Measurements from ENCODE around the gene NBAS. TPM values are rescaled to one million over a fixed set of nuclear protein-coding genes. Genes with fewer than 3 reads are reported as not detected.
A peak's percentile ranks its signal among the peaks of the same experiment; 100 is the strongest.

NBAS gene
- total and polyA plus RNA-seq, 8 donors = 14.5 to 96.2 (median 41.2) TPM

DNA sequence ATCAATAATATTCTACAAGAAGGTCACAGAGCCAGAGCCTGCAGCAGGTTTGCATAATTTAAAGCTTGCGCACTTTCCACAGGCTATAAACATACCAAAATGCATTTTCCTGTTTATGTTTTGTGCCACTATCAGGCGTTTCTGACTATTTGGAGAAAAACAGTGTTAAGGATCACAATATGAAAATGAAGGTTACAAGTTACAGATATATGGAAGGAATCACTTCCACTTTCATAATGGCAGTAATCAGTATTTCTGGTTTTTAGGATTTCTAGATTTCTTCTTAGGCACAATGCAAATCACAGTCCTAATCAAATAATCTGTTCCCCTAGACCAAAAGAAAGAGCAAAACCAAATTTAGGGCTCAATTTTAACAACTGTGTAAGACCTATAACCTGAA is 279.5 kb downstream of the NBAS start:
- DNase-seq = no peak
- intact Hi-C loops (cut with DNase I; ENCODE audit: low total_unique reads) = no loop called here
- Histone ChIP-seq H3K4me3 (no peak overlapping the region), H3K36me3 (peaks cover 0 to 26% (median 15%) of the 10 kb centered on the region in 4 donors), H3K9me3 (no peaks in the 10 kb centered on the region), H3K27ac (peak overlapping the region in 1 of 5 donors; percentile 31), H3K27me3 (no peaks in the 10 kb centered on the region), H3K4me1 (peaks cover 8 to 30% (median 18%) of the 10 kb centered on the region in 4 donors)
- WGBS, 5 donors = 76 to 94% (median 92%) methylated on average over 2 of the region's 2 CpGs
- TF ChIP-seq POLR2A (IDR thresholded peaks at IDR 0.05) = no peak
- TF ChIP-seq POLR2AphosphoS5 (IDR thresholded peaks at IDR 0.05) = no peak

DNA sequence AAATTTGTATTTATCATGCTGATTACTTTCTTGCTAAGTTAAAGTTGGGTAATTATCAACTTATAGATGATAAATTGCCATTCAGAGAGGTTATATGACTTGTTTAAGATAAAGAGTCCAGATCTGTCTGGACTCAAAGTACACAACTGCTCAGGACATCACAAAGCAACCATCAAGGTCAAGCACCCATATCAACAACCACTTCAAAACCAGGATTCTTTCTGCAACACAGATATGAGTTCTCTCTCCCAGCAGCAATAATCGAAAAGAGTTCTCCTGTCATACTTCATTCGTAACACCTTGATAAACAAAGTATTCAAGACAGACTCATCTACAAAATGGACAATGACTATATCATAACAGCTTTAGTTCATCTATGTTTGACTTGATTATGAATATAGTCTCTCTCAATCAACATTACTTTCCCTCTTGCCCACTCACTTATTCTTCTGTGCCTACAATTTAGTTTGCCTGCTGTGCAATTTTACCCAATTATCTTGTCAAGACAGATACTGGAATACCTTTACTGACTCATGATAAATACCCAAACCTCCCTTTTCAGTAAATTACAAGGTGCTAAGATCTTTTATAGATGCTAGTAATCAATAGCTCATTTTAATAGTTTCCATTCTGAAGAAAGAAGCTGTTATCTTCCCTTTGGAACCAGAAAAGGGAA is 281.8 kb downstream of the NBAS start:
- Histone ChIP-seq H3K36me3 (peaks cover 0 to 26% (median 22%) of the 10 kb centered on the region in 4 donors), H3K27ac (peak overlapping the region in 3 of 5 donors; percentile 2 to 18 (median 7)), H3K9me3 (no peaks in the 10 kb centered on the region), H3K27me3 (no peaks in the 10 kb centered on the region), H3K4me3 (no peak overlapping the region), H3K4me1 (peaks cover 4 to 25% (median 16%) of the 10 kb centered on the region in 4 donors)
- intact Hi-C loops (cut with DNase I; ENCODE audit: low total_unique reads) = no loop called here
- TF ChIP-seq EP300 (IDR thresholded peaks at IDR 0.05) (no peak), POLR2A (IDR thresholded peaks at IDR 0.05) (no peak), POLR2AphosphoS5 (IDR thresholded peaks at IDR 0.05) (no peak)
- TF ChIP-seq, protein P1, sequence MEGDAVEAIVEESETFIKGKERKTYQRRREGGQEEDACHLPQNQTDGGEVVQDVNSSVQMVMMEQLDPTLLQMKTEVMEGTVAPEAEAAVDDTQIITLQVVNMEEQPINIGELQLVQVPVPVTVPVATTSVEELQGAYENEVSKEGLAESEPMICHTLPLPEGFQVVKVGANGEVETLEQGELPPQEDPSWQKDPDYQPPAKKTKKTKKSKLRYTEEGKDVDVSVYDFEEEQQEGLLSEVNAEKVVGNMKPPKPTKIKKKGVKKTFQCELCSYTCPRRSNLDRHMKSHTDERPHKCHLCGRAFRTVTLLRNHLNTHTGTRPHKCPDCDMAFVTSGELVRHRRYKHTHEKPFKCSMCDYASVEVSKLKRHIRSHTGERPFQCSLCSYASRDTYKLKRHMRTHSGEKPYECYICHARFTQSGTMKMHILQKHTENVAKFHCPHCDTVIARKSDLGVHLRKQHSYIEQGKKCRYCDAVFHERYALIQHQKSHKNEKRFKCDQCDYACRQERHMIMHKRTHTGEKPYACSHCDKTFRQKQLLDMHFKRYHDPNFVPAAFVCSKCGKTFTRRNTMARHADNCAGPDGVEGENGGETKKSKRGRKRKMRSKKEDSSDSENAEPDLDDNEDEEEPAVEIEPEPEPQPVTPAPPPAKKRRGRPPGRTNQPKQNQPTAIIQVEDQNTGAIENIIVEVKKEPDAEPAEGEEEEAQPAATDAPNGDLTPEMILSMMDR (IDR thresholded peaks at IDR 0.05) = no peak
- DNase-seq = no peak
- WGBS, 5 donors = 46 to 80% (median 52%) methylated on average over 2 of the region's 2 CpGs

DNA sequence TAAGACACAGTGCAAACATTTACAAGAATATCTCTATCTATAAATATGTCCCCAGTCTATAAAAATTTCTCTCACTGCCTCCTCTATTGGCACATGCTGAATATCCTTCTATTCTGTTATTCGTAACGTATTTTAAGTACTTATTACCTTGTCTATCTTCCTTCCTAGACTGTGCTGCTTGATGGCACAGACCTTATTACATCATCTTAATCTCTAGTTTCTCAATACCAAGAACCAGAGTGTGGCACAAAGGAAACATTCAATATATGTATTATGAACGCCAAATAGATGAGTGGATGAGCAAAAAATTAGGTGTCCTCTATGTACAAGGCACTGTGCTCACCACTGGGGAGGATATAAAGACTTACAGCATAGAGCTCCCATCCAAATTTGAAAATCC is 282.8 kb downstream of the NBAS start:
- H3K4me3 ChIP-seq = no peak overlapping the region
- intact Hi-C loops (cut with DNase I; ENCODE audit: low total_unique reads) = no loop called here
- H3K27me3 ChIP-seq = no peaks in the 10 kb centered on the region
- H3K4me1 ChIP-seq = peaks cover 0 to 28% (median 10%) of the 10 kb centered on the region in 4 donors
- WGBS, 5 donors = 83 to 91% (median 87%) methylated on average over 3 of the region's 3 CpGs
- H3K9me3 ChIP-seq = no peaks in the 10 kb centered on the region
- peaks cover 0 to 28% (median 24%) of the 10 kb centered on the region in 4 donors for H3K36me3 ChIP-seq
- peak overlapping the region in 1 of 5 donors; percentile 18 for H3K27ac ChIP-seq
- no peak for DNase-seq
- TF ChIP-seq POLR2A (IDR thresholded peaks at IDR 0.05) = no peak
- TF ChIP-seq, protein P1 (IDR thresholded peaks at IDR 0.05) = no peak
- TF ChIP-seq POLR2AphosphoS5 (IDR thresholded peaks at IDR 0.05) = no peak
- TF ChIP-seq EP300 (IDR thresholded peaks at IDR 0.05) = no peak

DNA sequence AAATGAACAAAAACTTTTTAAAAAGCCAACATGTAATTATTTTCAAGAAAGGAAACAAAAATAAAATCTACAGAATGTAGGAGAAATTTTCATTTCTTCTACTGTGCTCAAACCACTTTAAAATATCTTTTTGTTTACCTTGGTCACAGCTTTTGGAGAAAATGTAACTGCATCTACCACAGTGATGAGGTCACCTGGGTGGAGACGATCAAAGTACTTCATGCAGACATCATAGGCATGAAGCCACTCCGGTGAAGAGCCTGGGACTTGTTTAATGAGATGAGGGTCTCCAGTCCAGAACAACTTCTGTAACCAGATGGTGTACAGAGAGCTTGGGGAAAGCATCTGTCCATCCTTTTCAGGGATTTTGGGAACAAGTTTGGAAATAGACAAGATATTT is 285.8 kb downstream of the NBAS start:
- Histone ChIP-seq H3K27ac (no peak overlapping the region), H3K9me3 (no peaks in the 10 kb centered on the region), H3K4me1 (peaks cover 0 to 38% (median 13%) of the 10 kb centered on the region in 4 donors), H3K27me3 (no peaks in the 10 kb centered on the region), H3K36me3 (peaks cover 0 to 28% (median 18%) of the 10 kb centered on the region in 4 donors), H3K4me3 (no peak overlapping the region)
- 75 to 89% (median 83%) methylated on average over 2 of the region's 2 CpGs for WGBS, 5 donors
- intact Hi-C loops (cut with DNase I; ENCODE audit: low total_unique reads) = no loop called here
- DNase-seq = no peak
- TF ChIP-seq POLR2A (IDR thresholded peaks at IDR 0.05) (no peak), EP300 (IDR thresholded peaks at IDR 0.05) (no peak), POLR2AphosphoS5 (IDR thresholded peaks at IDR 0.05) (no peak)
- TF ChIP-seq, protein P1 (IDR thresholded peaks at IDR 0.05) = no peak

DNA sequence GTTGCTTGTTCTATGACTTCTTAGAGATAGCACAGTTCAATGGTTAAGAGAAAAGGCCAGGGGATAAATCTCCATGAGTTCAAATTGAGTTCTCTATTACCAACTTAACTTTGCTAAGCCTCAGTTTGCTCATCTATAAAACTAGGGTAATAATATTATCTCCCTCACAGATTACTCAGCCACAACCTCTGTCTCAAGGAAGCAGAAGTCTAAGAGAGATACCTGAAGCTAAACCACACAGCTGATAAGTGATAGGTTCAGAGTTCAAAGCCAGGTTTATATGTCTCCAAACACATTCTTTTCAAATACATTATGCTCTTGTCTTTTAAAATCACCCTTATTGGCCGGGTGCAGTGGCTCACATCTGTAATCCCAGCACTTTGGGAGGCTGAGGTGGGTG is 287.7 kb downstream of the NBAS start:
- DNase-seq = no peak
- 81 to 95% (median 86%) methylated on average over 1 of the region's 1 CpG for WGBS, 5 donors
- H3K27ac ChIP-seq = no peak overlapping the region
- H3K36me3 ChIP-seq = peaks cover 0 to 28% (median 20%) of the 10 kb centered on the region in 4 donors
- intact Hi-C loops (cut with DNase I; ENCODE audit: low total_unique reads) = no loop called here
- no peaks in the 10 kb centered on the region for H3K27me3 ChIP-seq
- H3K4me3 ChIP-seq = no peak overlapping the region
- peaks cover 0 to 26% (median 8%) of the 10 kb centered on the region in 4 donors for H3K4me1 ChIP-seq
- TF ChIP-seq, protein P1 (IDR thresholded peaks at IDR 0.05) = no peak
- TF ChIP-seq EP300 (IDR thresholded peaks at IDR 0.05) (no peak), POLR2AphosphoS5 (IDR thresholded peaks at IDR 0.05) (no peak), POLR2A (IDR thresholded peaks at IDR 0.05) (no peak)
- no peaks in the 10 kb centered on the region for H3K9me3 ChIP-seq
